Dedifferentiated amniotic fluid mesenchymal stem cell (primary cell): Measurements from ENCODE around the gene CRMP1.
A peak's percentile ranks its signal among the peaks of the same experiment; 100 is the strongest.

ENCODE experiments used
- DNase-seq: peaks from one replicate; pipeline ENCODE4 v3.0.0-alpha.2; 2016; ENCODE audit errors: extremely low spot score

The CRMP1 gene

GRCh38 chr4:5888222-5889001 is 4.5 kb downstream of the CRMP1 start:
- DNase-seq, result no peak

DNA sequence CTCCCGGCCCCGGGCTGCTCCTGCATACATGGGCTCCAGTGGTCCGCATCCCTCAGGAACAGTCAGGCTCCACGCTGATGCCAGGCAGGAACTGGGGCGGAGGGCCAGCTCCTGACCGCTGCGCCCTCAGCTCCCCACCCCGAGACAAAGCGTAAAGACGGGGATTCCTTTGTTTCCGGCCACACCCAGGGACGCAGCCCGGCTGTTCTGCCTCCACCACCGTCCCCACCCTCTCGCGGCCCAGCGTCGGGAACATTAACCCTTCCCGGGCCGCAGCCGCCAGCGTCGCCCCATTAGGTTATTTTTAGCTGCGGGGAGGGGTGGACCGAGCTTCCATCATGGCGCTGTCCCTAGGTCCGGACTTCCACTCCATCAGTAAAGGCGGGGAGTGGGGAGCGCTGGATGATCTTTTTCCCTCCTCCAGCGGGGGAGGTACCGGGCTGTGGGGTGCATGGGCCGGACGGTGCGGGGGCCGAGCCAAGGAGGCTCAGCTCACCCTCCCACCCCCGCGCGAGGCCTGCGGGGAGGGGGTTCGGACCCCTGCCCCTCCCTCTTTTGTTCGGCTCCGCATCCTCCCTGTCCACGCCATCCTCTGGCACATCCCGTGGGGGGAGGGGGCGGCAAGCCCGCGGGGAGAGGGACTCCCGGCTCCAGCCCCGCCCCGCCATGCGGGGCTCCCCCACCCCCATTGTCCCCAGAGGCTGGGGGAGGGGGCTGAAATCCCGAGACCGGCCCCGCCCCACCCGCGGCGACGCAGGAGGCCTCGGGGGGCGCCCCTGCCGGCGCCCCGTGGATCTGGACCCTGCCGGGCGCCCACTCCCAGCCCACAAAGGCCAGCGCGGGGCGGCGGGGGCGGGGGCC is 5.3 kb downstream of the CRMP1 start:
- no peak for DNase-seq

DNA sequence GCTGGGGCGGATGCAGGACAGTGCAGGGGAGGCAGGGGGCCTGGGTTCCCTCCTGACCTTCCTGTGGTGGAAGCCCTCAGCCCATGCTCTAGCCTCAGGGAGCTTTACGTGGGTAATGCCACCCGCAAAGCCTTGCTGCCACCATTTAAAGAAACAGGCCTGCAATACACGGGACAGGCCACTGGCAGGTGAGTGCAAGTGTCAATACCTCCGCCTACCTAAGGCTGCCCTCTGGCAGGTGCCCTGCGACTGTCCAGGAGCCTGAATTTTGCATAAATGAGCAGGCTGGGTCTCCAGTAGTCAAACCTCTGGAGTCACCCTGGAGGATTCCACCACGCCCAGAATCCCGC is 5.9 kb downstream of the CRMP1 start:
- no peak for DNase-seq

- no peak for DNase-seq
Measured at GRCh38 chr4:5885733-5886132, 7.2 kb downstream of the CRMP1 start.

DNA sequence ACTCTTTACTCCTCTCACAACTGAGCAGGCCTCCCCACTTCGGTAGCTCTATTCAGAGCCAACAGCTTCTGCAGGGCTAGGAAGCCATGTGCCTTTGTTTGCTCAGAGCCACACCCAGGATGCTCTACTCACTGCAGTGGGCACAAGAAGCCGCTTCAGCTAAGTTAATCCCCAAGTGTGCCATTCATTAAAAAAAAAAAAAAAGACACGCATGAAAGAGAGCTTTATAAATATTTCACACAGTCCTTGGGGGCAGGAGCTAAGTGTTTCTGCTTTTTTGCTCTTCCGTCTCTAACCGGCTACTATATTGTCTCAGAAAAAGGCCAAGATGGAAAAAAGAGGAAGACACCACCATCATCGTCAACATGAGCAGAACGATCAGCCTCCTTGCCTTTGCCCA is 8.1 kb downstream of the CRMP1 start:
- DNase-seq, result no peak

GRCh38 chr4:5883916-5884315 is 9.0 kb downstream of the CRMP1 start:
- no peak for DNase-seq

DNA sequence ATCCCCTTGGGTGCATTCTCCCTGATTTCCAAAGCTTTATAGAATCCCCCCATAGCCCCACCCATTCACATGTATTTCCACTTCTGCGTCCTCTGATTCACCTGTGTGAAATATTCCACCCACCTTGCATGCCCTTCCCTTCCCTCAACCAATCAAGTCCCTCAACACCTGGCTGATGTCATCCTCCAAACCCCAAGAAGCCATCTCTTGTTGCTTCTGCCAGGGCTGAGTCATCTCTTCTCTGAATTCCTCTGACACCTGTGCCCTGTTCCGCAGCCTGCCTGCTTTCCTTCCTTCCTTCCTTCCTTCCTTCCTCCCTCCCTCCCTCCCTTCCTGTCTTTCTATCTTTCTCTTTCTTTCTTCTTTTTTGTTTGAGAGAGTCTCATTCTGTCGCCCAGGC is 9.9 kb downstream of the CRMP1 start:
- DNase-seq, result no peak

GRCh38 chr4:5881340-5881739 is 11.5 kb downstream of the CRMP1 start:
- no peak for DNase-seq

DNA sequence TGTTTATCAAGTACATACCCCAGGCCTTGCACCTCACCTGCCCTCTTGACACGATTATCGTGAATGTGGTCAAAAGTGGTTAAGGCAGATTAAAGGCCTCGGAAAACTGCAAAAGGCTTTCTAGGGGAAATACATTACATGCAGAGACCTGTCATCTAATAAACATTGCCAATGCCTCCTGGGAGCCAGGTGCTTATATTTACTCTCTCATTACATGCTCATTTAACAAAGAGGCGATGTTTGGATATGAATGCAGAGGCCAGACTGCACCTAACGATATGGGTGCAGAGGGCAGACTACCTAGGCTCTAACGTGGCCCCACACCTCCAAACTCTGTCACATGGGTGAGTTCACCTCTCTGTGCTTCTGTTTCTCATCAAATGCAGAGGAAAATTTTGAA is 14.5 kb downstream of the CRMP1 start:
- DNase-seq, result no peak

- DNase-seq, result no peak
Measured at GRCh38 chr4:5877392-5877791, 15.5 kb downstream of the CRMP1 start.

GRCh38 chr4:5874811-5875449 is 18.0 kb downstream of the CRMP1 start:
- DNase-seq, result peak; percentile 36

GRCh38 chr4:5870701-5871100 is 22.2 kb downstream of the CRMP1 start:
- no peak for DNase-seq

GRCh38 chr4:5869966-5870619 is 22.8 kb downstream of the CRMP1 start:
- no peak for DNase-seq

DNA sequence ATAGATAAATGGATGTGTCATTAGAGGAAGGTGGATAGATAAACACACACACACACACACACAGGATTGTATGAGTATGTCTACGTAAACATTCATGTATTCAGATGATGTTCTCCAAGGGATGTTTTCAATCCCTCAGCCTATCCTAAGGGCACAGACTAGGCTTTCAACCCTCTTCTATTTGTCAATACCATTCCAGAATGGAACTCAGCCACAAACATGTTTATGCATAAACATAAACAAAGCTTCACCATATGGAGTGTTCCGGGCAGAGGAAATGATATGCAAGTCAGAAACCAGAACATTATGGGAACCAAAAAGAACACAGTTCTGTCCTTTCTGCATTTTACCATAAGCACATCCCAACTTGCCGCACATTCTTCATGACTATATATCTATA is 25.0 kb downstream of the CRMP1 start:
- no peak for DNase-seq

- no peak for DNase-seq
Measured at GRCh38 chr4:5866841-5867813, 25.8 kb downstream of the CRMP1 start.

DNA sequence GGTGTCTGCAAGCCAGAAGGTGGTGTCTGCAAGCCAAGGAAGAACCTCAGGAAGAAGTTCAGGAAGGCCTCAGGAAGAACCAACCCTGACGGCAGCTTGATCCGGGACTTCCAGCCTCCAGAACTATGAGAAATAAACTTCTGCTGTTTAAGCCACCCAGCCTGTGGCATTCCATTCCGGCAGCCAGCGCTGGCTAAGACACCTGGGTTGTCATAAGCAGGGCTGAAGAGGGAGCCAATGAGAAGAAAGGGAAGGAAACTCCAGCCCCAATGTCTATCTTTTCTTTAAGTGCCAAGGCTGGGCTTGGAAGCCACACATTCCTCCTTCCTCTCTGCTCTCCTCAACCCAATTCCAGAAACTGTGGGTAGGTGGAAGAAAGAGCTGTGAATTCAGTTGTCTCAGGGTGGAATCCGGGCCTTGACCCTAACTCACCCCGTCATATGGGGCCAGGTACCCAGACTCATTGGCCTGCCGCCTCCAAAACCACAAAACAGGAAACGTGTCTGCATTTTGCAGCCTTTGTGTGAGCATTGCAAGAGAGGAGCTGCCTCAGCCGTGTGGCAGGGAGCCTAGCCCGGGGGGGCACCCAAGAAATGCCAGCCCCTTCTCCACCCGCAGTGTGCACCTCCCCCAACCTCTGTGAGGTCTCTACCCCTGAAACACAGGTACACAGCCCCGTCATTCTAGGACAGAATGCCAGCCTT is 26.8 kb downstream of the CRMP1 start:
- DNase-seq, result no peak

GRCh38 chr4:5863461-5864113 is 29.3 kb downstream of the CRMP1 start:
- DNase-seq, result peak; percentile 46

DNA sequence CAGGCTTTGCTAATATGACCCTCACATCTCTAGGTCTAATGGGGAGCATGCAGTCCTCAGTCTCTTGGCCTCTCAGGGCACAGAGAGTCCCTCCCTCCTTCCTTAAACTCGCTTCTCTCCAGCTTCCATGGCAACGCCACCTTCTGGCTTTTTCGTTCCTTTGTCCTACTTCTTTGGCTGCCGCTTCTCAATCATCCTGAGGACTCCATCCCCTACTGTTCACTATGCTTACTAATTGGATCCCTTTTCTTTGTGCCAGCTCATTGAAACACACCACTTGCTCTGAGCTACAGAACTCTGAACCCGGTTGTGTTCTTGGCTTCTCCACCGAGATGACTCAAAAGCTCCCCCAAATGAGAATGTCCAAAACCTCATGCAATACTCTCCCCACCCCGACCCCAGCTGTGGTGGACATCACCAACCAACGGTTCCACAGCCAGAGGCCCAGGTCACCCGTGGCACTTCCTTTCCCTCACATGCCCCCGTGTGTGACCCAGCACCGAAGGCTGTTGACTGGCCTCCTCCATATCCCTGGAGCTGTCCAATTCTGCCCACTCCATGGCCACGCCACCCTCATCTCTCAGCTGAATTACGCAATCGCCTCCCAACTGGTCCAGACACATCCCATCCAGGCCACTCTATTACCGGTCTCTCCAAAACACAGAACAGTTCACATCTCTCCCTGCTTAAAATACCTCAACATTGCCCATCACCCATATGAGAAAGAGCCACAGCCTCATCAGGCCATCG is 34.7 kb downstream of the CRMP1 start:
- DNase-seq, result no peak

- no peak for DNase-seq
Measured at GRCh38 chr4:5857199-5857598, 35.7 kb downstream of the CRMP1 start.
